Measurements from ENCODE around the gene CIBAR2. TPM values are rescaled to one million over a fixed set of nuclear protein-coding genes. Genes with fewer than 3 reads are reported as not detected.

CIBAR2 gene
- total and polyA plus RNA-seq, 2 experiments from 2014 or later = not detected

DNA sequence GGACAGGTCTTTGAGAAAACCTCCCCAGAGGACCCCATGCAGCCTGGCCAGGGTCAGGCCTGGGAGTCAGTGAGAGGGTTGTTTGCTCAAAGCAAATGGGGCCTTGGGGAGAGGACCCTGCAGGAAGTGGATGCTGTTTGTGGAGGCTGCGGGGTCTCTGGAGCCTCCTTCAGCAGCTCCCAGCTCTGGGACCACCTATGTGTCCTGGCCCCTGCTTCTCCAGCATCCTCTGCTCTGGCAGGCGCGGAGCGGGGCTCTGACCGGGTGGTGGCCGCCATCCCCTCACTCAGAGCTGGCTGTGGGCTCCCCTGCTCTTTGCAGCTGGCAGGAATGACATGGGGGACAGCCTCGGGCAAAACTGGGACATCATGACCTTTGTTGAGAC is 29.8 kb upstream of the CIBAR2 start:
- H2AFZ ChIP-seq = no peak overlapping the region
- H3K27ac ChIP-seq (ENCODE audit: low read depth) = no peak overlapping the region
- ATAC-seq (no peak), DNase-seq (ENCODE audit: low spot score) (no peak)
- no peaks in the 10 kb centered on the region for H3K36me3 Mint-ChIP-seq (ENCODE audit: low read depth)
- H3K4me2 ChIP-seq = no peak overlapping the region
- H3K4me3 ChIP-seq = no peak overlapping the region
- no peaks in the 10 kb centered on the region; the same call in 2 of the 3 replicates for H3K9me3 Mint-ChIP-seq
- H3K9me2 ChIP-seq (ENCODE audit: insufficient read depth) = no peaks in the 10 kb centered on the region
- no peaks in the 10 kb centered on the region for H3K27me3 ChIP-seq (ENCODE audit: insufficient read depth)
- no peaks in the 10 kb centered on the region for H3F3A ChIP-seq (replicated peaks; ENCODE audit: low read depth)
- no peak overlapping the region for H3K4me3 Mint-ChIP-seq
- peaks cover 21% of the 10 kb centered on the region for H3K27me3 Mint-ChIP-seq (ENCODE audit: insufficient read depth, low read depth, poor library complexity)
- no peak overlapping the region for H3K27ac Mint-ChIP-seq
- no peaks in the 10 kb centered on the region for H3K36me3 ChIP-seq (ENCODE audit: insufficient read depth)
- peaks cover 18% of the 10 kb centered on the region for H3K4me1 Mint-ChIP-seq
- TF ChIP-seq, protein P1, sequence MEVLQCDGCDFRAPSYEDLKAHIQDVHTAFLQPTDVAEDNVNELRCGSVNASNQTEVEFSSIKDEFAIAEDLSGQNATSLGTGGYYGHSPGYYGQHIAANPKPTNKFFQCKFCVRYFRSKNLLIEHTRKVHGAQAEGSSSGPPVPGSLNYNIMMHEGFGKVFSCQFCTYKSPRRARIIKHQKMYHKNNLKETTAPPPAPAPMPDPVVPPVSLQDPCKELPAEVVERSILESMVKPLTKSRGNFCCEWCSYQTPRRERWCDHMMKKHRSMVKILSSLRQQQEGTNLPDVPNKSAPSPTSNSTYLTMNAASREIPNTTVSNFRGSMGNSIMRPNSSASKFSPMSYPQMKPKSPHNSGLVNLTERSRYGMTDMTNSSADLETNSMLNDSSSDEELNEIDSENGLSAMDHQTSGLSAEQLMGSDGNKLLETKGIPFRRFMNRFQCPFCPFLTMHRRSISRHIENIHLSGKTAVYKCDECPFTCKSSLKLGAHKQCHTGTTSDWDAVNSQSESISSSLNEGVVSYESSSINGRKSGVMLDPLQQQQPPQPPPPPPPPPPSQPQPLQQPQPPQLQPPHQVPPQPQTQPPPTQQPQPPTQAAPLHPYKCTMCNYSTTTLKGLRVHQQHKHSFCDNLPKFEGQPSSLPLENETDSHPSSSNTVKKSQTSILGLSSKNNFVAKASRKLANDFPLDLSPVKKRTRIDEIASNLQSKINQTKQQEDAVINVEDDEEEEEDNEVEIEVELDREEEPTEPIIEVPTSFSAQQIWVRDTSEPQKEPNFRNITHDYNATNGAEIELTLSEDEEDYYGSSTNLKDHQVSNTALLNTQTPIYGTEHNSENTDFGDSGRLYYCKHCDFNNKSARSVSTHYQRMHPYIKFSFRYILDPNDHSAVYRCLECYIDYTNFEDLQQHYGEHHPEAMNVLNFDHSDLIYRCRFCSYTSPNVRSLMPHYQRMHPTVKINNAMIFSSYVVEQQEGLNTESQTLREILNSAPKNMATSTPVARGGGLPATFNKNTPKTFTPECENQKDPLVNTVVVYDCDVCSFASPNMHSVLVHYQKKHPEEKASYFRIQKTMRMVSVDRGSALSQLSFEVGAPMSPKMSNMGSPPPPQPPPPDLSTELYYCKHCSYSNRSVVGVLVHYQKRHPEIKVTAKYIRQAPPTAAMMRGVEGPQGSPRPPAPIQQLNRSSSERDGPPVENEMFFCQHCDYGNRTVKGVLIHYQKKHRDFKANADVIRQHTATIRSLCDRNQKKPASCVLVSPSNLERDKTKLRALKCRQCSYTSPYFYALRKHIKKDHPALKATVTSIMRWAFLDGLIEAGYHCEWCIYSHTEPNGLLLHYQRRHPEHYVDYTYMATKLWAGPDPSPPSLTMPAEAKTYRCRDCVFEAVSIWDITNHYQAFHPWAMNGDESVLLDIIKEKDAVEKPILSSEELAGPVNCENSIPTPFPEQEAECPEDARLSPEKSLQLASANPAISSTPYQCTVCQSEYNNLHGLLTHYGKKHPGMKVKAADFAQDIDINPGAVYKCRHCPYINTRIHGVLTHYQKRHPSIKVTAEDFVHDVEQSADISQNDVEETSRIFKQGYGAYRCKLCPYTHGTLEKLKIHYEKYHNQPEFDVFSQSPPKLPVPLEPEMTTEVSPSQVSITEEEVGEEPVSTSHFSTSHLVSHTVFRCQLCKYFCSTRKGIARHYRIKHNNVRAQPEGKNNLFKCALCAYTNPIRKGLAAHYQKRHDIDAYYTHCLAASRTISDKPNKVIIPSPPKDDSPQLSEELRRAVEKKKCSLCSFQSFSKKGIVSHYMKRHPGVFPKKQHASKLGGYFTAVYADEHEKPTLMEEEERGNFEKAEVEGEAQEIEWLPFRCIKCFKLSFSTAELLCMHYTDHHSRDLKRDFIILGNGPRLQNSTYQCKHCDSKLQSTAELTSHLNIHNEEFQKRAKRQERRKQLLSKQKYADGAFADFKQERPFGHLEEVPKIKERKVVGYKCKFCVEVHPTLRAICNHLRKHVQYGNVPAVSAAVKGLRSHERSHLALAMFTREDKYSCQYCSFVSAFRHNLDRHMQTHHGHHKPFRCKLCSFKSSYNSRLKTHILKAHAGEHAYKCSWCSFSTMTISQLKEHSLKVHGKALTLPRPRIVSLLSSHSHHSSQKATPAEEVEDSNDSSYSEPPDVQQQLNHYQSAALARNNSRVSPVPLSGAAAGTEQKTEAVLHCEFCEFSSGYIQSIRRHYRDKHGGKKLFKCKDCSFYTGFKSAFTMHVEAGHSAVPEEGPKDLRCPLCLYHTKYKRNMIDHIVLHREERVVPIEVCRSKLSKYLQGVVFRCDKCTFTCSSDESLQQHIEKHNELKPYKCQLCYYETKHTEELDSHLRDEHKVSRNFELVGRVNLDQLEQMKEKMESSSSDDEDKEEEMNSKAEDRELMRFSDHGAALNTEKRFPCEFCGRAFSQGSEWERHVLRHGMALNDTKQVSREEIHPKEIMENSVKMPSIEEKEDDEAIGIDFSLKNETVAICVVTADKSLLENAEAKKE (CRISPR knock-in tag; IDR thresholded peaks at IDR 0.05) = no peak
- no peak for TF ChIP-seq EZH2phosphoT487 (IDR thresholded peaks at IDR 0.05; ENCODE audit: unreplicated experiment)
- no peak for TF ChIP-seq POLR2AphosphoS5 (IDR thresholded peaks at IDR 0.05; ENCODE audit: low read depth)
- no peak for TF ChIP-seq ZNF114 (CRISPR knock-in tag; IDR thresholded peaks at IDR 0.05)
- TF ChIP-seq, protein P2, sequence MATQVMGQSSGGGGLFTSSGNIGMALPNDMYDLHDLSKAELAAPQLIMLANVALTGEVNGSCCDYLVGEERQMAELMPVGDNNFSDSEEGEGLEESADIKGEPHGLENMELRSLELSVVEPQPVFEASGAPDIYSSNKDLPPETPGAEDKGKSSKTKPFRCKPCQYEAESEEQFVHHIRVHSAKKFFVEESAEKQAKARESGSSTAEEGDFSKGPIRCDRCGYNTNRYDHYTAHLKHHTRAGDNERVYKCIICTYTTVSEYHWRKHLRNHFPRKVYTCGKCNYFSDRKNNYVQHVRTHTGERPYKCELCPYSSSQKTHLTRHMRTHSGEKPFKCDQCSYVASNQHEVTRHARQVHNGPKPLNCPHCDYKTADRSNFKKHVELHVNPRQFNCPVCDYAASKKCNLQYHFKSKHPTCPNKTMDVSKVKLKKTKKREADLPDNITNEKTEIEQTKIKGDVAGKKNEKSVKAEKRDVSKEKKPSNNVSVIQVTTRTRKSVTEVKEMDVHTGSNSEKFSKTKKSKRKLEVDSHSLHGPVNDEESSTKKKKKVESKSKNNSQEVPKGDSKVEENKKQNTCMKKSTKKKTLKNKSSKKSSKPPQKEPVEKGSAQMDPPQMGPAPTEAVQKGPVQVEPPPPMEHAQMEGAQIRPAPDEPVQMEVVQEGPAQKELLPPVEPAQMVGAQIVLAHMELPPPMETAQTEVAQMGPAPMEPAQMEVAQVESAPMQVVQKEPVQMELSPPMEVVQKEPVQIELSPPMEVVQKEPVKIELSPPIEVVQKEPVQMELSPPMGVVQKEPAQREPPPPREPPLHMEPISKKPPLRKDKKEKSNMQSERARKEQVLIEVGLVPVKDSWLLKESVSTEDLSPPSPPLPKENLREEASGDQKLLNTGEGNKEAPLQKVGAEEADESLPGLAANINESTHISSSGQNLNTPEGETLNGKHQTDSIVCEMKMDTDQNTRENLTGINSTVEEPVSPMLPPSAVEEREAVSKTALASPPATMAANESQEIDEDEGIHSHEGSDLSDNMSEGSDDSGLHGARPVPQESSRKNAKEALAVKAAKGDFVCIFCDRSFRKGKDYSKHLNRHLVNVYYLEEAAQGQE (IDR thresholded peaks at IDR 0.05; ENCODE audit: unreplicated experiment) = no peak
- no peak for TF ChIP-seq EZH2 (IDR thresholded peaks at IDR 0.05; ENCODE audit: low read depth, unreplicated experiment)
- no peak for TF ChIP-seq ZNF331 (CRISPR knock-in tag; IDR thresholded peaks at IDR 0.05; ENCODE audit: low read depth)
- TF ChIP-seq, protein P3, sequence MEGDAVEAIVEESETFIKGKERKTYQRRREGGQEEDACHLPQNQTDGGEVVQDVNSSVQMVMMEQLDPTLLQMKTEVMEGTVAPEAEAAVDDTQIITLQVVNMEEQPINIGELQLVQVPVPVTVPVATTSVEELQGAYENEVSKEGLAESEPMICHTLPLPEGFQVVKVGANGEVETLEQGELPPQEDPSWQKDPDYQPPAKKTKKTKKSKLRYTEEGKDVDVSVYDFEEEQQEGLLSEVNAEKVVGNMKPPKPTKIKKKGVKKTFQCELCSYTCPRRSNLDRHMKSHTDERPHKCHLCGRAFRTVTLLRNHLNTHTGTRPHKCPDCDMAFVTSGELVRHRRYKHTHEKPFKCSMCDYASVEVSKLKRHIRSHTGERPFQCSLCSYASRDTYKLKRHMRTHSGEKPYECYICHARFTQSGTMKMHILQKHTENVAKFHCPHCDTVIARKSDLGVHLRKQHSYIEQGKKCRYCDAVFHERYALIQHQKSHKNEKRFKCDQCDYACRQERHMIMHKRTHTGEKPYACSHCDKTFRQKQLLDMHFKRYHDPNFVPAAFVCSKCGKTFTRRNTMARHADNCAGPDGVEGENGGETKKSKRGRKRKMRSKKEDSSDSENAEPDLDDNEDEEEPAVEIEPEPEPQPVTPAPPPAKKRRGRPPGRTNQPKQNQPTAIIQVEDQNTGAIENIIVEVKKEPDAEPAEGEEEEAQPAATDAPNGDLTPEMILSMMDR (conservative IDR thresholded peaks at IDR 0.05; ENCODE audit: low read depth in 2 of 2) = no peak
- TF ChIP-seq, protein P4, sequence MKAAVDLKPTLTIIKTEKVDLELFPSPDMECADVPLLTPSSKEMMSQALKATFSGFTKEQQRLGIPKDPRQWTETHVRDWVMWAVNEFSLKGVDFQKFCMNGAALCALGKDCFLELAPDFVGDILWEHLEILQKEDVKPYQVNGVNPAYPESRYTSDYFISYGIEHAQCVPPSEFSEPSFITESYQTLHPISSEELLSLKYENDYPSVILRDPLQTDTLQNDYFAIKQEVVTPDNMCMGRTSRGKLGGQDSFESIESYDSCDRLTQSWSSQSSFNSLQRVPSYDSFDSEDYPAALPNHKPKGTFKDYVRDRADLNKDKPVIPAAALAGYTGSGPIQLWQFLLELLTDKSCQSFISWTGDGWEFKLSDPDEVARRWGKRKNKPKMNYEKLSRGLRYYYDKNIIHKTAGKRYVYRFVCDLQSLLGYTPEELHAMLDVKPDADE (IDR thresholded peaks at IDR 0.05) = no peak
- no peak for TF ChIP-seq CREB1 (CRISPR knock-in tag; IDR thresholded peaks at IDR 0.05; ENCODE audit: low read depth)
- TF ChIP-seq NANOG (IDR thresholded peaks at IDR 0.05; ENCODE audit: borderline replicate concordance) = no peak
- no peak for TF ChIP-seq JUNB (IDR thresholded peaks at IDR 0.05; ENCODE audit: unreplicated experiment)
- TF ChIP-seq STAT1 (IDR thresholded peaks at IDR 0.05; ENCODE audit: unreplicated experiment) = no peak
- no peaks in the 10 kb centered on the region for H4K20me1 ChIP-seq (replicated peaks; ENCODE audit: insufficient read depth)
- no peaks in the 10 kb centered on the region for H3K79me2 ChIP-seq (replicated peaks; ENCODE audit: insufficient read depth)
- H3K4me1 ChIP-seq (ENCODE audit: insufficient read depth) = no peaks in the 10 kb centered on the region
